Vagina (tissue), 2 donors: ENCODE results near the gene MKRN2. TPM values are rescaled to one million over a fixed set of nuclear protein-coding genes. Genes with fewer than 3 reads are reported as not detected.

Source experiments
- DNase-seq, 2 donors: peaks; one replicate each; pipeline ENCODE4 v3.0.0-alpha.2; 2017; ENCODE audit errors: extremely low spot score in 2 of 2
- H3K27ac ChIP-seq: fragments of 200-600 bp; sonication (generic); one replicate; pipeline ENCODE4 v1.5.1; 2019
- H3K27me3 ChIP-seq: fragments of 200-600 bp; sonication (generic); one replicate; pipeline ENCODE4 v1.5.1; 2019
- H3K36me3 ChIP-seq, 2 donors: fragments of 200-600 bp; sonication (generic); one replicate each; pipeline ENCODE4 v1.5.1; 2017 to 2019
- H3K4me1 ChIP-seq: fragments of 200-600 bp; sonication (generic); one replicate; pipeline ENCODE4 v1.5.1; 2019
- H3K4me3 ChIP-seq, 2 donors: fragments of 200-600 bp; sonication (generic); 1 replicate in 1 of 2; 2 replicates in 1 of 2; pipeline ENCODE4 v1.5.1; 2016 to 2019
- H3K9me3 ChIP-seq: fragments of 200-600 bp; sonication (generic); one replicate; pipeline ENCODE4 v1.5.1; 2019
- POLR2A ChIP-seq, 2 donors: fragments of 450-650 bp; IDR thresholded peaks; one replicate each; pipeline ENCODE4 v1.6.1; 2017; ENCODE audit warnings: antibody characterized with exemption in 2 of 2, mild to moderate bottlenecking in 2 of 2, moderate library complexity in 2 of 2
- POLR2AphosphoS5 ChIP-seq, 2 donors: sonication (generic); formaldehyde crosslinking; IDR thresholded peaks; one replicate each; pipeline ENCODE4 v1.9.0; 2017; ENCODE audit warnings: antibody characterized with exemption in 2 of 2, mild to moderate bottlenecking in 2 of 2, low read depth in 1 of 2; ENCODE audit not compliant: insufficient read depth in 1 of 2
- intact Hi-C: fragments of 100-400 bp; cut with DNase I; formaldehyde crosslinking; loops from one replicate; pipeline ENCODE4 v1.15.1; 2023
- total RNA-seq: library from RNA; depleted of rRNA; stranded (reverse); fragments of >200 nt; gene quantifications from one replicate; pipeline ENCODE4 v1.2.3, GENCODE V29; 2016
- TF ChIP-seq, protein P1 (sequence below), 3 experiments: fragments of 450-650 bp in 2 of 3; fragments of 200-600 bp in 1 of 3; sonication (generic) in 1 of 3; IDR thresholded peaks; one replicate each; pipeline ENCODE4 v1.5.1; 2017 to 2019; ENCODE audit warnings: antibody characterized with exemption in 3 of 3, mild to moderate bottlenecking in 2 of 3, moderate library complexity in 2 of 3

MKRN2 gene
- total RNA-seq, 1 donor from 2014 or later, result 28.5 TPM

DNA sequence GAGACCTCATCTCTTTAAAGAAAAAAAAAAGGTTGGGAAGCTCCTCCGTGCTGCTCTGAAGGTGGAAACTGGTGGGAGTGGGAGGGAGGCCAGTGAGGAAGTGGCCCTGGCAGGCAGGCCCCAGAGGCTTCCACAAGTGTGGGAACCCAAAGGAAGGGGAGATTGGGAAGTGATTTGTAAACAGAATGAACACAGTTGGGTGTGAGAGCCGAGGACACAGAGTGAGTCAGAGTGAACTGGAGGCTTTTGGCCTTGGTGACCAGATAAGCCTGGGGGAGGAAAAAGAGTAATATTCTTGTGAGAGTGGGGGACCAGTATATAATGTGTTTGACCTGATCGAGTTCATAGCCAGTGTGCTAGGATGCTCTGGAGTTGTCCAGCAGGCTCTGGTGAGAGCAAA is 23.0 kb downstream of the MKRN2 start:
- no peak overlapping the region for H3K27ac ChIP-seq
- no peaks in the 10 kb centered on the region for H3K27me3 ChIP-seq
- H3K4me1 ChIP-seq, result no peaks in the 10 kb centered on the region
- intact Hi-C loops, result no loop called here
- DNase-seq, result no peak
- H3K4me3 ChIP-seq, result no peak overlapping the region
- peaks cover 0 to 79% of the 10 kb centered on the region in 2 donors for H3K36me3 ChIP-seq
- H3K9me3 ChIP-seq, result no peaks in the 10 kb centered on the region
- TF ChIP-seq POLR2AphosphoS5 (IDR thresholded peaks at IDR 0.05; ENCODE audit: insufficient read depth in 1 of 2, low read depth in 1 of 2) (no peak), POLR2A (IDR thresholded peaks at IDR 0.05) (no peak)
- TF ChIP-seq, protein P1, sequence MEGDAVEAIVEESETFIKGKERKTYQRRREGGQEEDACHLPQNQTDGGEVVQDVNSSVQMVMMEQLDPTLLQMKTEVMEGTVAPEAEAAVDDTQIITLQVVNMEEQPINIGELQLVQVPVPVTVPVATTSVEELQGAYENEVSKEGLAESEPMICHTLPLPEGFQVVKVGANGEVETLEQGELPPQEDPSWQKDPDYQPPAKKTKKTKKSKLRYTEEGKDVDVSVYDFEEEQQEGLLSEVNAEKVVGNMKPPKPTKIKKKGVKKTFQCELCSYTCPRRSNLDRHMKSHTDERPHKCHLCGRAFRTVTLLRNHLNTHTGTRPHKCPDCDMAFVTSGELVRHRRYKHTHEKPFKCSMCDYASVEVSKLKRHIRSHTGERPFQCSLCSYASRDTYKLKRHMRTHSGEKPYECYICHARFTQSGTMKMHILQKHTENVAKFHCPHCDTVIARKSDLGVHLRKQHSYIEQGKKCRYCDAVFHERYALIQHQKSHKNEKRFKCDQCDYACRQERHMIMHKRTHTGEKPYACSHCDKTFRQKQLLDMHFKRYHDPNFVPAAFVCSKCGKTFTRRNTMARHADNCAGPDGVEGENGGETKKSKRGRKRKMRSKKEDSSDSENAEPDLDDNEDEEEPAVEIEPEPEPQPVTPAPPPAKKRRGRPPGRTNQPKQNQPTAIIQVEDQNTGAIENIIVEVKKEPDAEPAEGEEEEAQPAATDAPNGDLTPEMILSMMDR (IDR thresholded peaks at IDR 0.05), result no peak

- Histone ChIP-seq H3K4me3 (no peak overlapping the region), H3K27me3 (no peaks in the 10 kb centered on the region), H3K36me3 (peaks cover 0 to 67% of the 10 kb centered on the region in 2 donors), H3K27ac (no peak overlapping the region), H3K4me1 (no peaks in the 10 kb centered on the region), H3K9me3 (no peaks in the 10 kb centered on the region)
- TF ChIP-seq POLR2AphosphoS5 (IDR thresholded peaks at IDR 0.05; ENCODE audit: insufficient read depth in 1 of 2, low read depth in 1 of 2) (no peak), POLR2A (IDR thresholded peaks at IDR 0.05) (no peak)
- TF ChIP-seq, protein P1 (IDR thresholded peaks at IDR 0.05), result no peak
- intact Hi-C loops, result no loop called here
- DNase-seq, result no peak
These were observed 25.8 kb downstream of the MKRN2 start for GRCh38 chr3:12582730-12583129.

DNA sequence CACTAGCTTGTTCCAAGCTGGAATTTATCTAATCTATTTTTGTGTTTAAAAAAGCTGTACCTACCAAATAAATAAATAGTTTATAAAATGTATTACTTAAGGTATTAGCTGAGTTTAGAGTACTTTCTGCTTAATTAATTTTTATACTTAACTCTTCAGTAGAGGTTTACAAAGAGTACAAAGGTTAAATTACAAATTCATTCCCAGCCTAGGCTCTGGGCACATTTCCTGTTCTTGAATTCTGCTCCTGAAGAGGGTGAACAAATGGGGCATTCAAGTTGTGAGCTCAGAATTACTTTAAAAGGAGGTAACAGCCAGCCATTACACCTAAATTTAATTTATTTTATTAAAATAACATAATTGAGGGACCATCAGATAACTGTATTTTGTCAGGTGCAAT is 26.4 kb downstream of the MKRN2 start:
- no peaks in the 10 kb centered on the region for H3K9me3 ChIP-seq
- H3K36me3 ChIP-seq, result peaks cover 0 to 70% of the 10 kb centered on the region in 2 donors
- H3K4me3 ChIP-seq, result no peak overlapping the region
- TF ChIP-seq, protein P1 (IDR thresholded peaks at IDR 0.05), result no peak
- TF ChIP-seq POLR2AphosphoS5 (IDR thresholded peaks at IDR 0.05; ENCODE audit: insufficient read depth in 1 of 2, low read depth in 1 of 2), result no peak
- TF ChIP-seq POLR2A (IDR thresholded peaks at IDR 0.05), result no peak
- H3K4me1 ChIP-seq, result no peaks in the 10 kb centered on the region
- no peak for DNase-seq
- intact Hi-C loops, result no loop called here
- H3K27ac ChIP-seq, result no peak overlapping the region
- no peaks in the 10 kb centered on the region for H3K27me3 ChIP-seq

- Histone ChIP-seq H3K4me3 (no peak overlapping the region), H3K27ac (no peak overlapping the region), H3K36me3 (peaks cover 0 to 73% of the 10 kb centered on the region in 2 donors), H3K27me3 (no peaks in the 10 kb centered on the region), H3K9me3 (no peaks in the 10 kb centered on the region), H3K4me1 (no peaks in the 10 kb centered on the region)
- TF ChIP-seq POLR2A (IDR thresholded peaks at IDR 0.05), result no peak
- TF ChIP-seq, protein P1 (IDR thresholded peaks at IDR 0.05), result no peak
- no peak for TF ChIP-seq POLR2AphosphoS5 (IDR thresholded peaks at IDR 0.05; ENCODE audit: insufficient read depth in 1 of 2, low read depth in 1 of 2)
- DNase-seq, result no peak
- intact Hi-C loops, result no loop called here
These were observed 27.2 kb downstream of the MKRN2 start for GRCh38 chr3:12584083-12584482.

GRCh38 chr3:12585181-12585580 is 28.3 kb downstream of the MKRN2 start:
- Histone ChIP-seq H3K4me1 (no peaks in the 10 kb centered on the region), H3K9me3 (no peaks in the 10 kb centered on the region), H3K27ac (no peak overlapping the region), H3K27me3 (no peaks in the 10 kb centered on the region), H3K4me3 (no peak overlapping the region), H3K36me3 (peaks cover 0 to 78% of the 10 kb centered on the region in 2 donors)
- no peak for DNase-seq
- intact Hi-C loops, result no loop called here
- TF ChIP-seq POLR2AphosphoS5 (IDR thresholded peaks at IDR 0.05; ENCODE audit: insufficient read depth in 1 of 2, low read depth in 1 of 2) (no peak), POLR2A (IDR thresholded peaks at IDR 0.05) (no peak)
- TF ChIP-seq, protein P1 (IDR thresholded peaks at IDR 0.05), result no peak
